BLaER1 treated with 17β-estradiol and CSF1 and Interleukin-3, amounts not matched to agents 10 nM and 100 nM (cell line): ENCODE results near the gene ANO2.

Experiments used
- H3K27ac ChIP-seq, 11 experiments: shearing (Covaris generic); formaldehyde crosslinking; 2 replicates each; pipeline ENCODE4 v1.8.1; 2022
- H3K27me3 ChIP-seq, 11 experiments: shearing (Covaris generic); formaldehyde crosslinking; 2 replicates each; pipeline ENCODE4 v1.8.1; 2022
- H3K36me3 ChIP-seq, 11 experiments: shearing (Covaris generic); formaldehyde crosslinking; 2 replicates each; pipeline ENCODE4 v1.8.1; 2022
- H3K4me1 ChIP-seq, 10 experiments: shearing (Covaris generic); formaldehyde crosslinking; 2 replicates each; pipeline ENCODE4 v1.8.1; 2022
- H3K4me2 ChIP-seq, 11 experiments: shearing (Covaris generic); formaldehyde crosslinking; 2 replicates each; pipeline ENCODE4 v1.8.1; 2022
- H3K4me3 ChIP-seq, 10 experiments: shearing (Covaris generic); formaldehyde crosslinking; 2 replicates each; pipeline ENCODE4 v1.8.1; 2022
- H3K9ac ChIP-seq, 11 experiments: shearing (Covaris generic); formaldehyde crosslinking; 2 replicates each; pipeline ENCODE4 v1.8.1; 2022
- H3K9me3 ChIP-seq, 11 experiments: shearing (Covaris generic); formaldehyde crosslinking; replicated peaks in 1 of 11; 2 replicates each; pipeline ENCODE4 v1.8.1; 2022
- H4K20me1 ChIP-seq, 11 experiments: shearing (Covaris generic); formaldehyde crosslinking; 2 replicates each; pipeline ENCODE4 v1.8.1; 2022
- Cebpa-rat ChIP-seq, 11 experiments: shearing (Covaris generic); IDR thresholded peaks; 2 replicates each; pipeline ENCODE4 v1.8.1; 2022

Gene ANO2

GRCh38 chr12:5871741-5872140, 73.3 kb downstream of the ANO2 start:
- Histone ChIP-seq H3K4me2 (no peak overlapping the region), H3K4me1 (peaks cover 0 to 9% (median 0%) of the 10 kb centered on the region in 10 experiments; a peak in 1 of 20 replicates), H3K27ac (no peak overlapping the region), H3K9ac (no peak overlapping the region), H3K36me3 (no peaks in the 10 kb centered on the region), H3K9me3 (no peaks in the 10 kb centered on the region), H3K4me3 (no peak overlapping the region), H3K27me3 (no peaks in the 10 kb centered on the region), H4K20me1 (no peaks in the 10 kb centered on the region; a peak in 1 of 22 replicates)
- no peak for TF ChIP-seq Cebpa-rat (IDR thresholded peaks at IDR 0.05)

GRCh38 chr12:5870183-5870582, 74.9 kb downstream of the ANO2 start:
- Histone ChIP-seq H3K4me2 (no peak overlapping the region), H3K36me3 (no peaks in the 10 kb centered on the region), H3K27me3 (no peaks in the 10 kb centered on the region), H3K27ac (no peak overlapping the region), H3K4me1 (peaks cover 0 to 9% (median 0%) of the 10 kb centered on the region in 10 experiments; a peak in 1 of 20 replicates), H3K9ac (no peak overlapping the region), H4K20me1 (no peaks in the 10 kb centered on the region; a peak in 1 of 22 replicates), H3K9me3 (no peaks in the 10 kb centered on the region), H3K4me3 (no peak overlapping the region)
- TF ChIP-seq Cebpa-rat (IDR thresholded peaks at IDR 0.05) = no peak

GRCh38 chr12:5868625-5869295, 76.3 kb downstream of the ANO2 start:
- no peak overlapping the region for H3K27ac ChIP-seq
- H3K9me3 ChIP-seq = no peaks in the 10 kb centered on the region
- no peak overlapping the region for H3K4me3 ChIP-seq
- H3K4me1 ChIP-seq = peaks cover 0 to 9% (median 0%) of the 10 kb centered on the region in 10 experiments; a peak in 1 of 20 replicates
- H3K36me3 ChIP-seq = no peaks in the 10 kb centered on the region
- no peak for TF ChIP-seq Cebpa-rat (IDR thresholded peaks at IDR 0.05)
- H3K9ac ChIP-seq = no peak overlapping the region
- H3K27me3 ChIP-seq = no peaks in the 10 kb centered on the region
- H3K4me2 ChIP-seq = no peak overlapping the region
- no peaks in the 10 kb centered on the region; a peak in 1 of 22 replicates for H4K20me1 ChIP-seq

- no peak overlapping the region for H3K4me3 ChIP-seq
- TF ChIP-seq Cebpa-rat (IDR thresholded peaks at IDR 0.05) = no peak
- H3K4me1 ChIP-seq = no peaks in the 10 kb centered on the region
- no peaks in the 10 kb centered on the region for H3K9me3 ChIP-seq
- H3K27ac ChIP-seq = no peak overlapping the region
- H3K9ac ChIP-seq = no peak overlapping the region
- H3K36me3 ChIP-seq = no peaks in the 10 kb centered on the region
- no peak overlapping the region for H3K4me2 ChIP-seq
- no peaks in the 10 kb centered on the region for H3K27me3 ChIP-seq
- no peaks in the 10 kb centered on the region for H4K20me1 ChIP-seq
Observed at GRCh38 chr12:5865397-5865796, 79.7 kb downstream of the ANO2 start.

- Histone ChIP-seq H3K9me3 (no peaks in the 10 kb centered on the region), H3K4me2 (no peak overlapping the region), H3K4me3 (no peak overlapping the region), H3K27me3 (no peaks in the 10 kb centered on the region), H3K36me3 (no peaks in the 10 kb centered on the region), H3K9ac (no peak overlapping the region), H3K27ac (no peak overlapping the region), H3K4me1 (no peaks in the 10 kb centered on the region), H4K20me1 (no peaks in the 10 kb centered on the region)
- TF ChIP-seq Cebpa-rat (IDR thresholded peaks at IDR 0.05) = no peak
Observed at GRCh38 chr12:5864972-5865371, 80.1 kb downstream of the ANO2 start.

GRCh38 chr12:5864301-5864700, 80.8 kb downstream of the ANO2 start:
- H3K4me3 ChIP-seq = no peak overlapping the region
- no peaks in the 10 kb centered on the region for H3K9me3 ChIP-seq
- no peaks in the 10 kb centered on the region for H3K4me1 ChIP-seq
- no peaks in the 10 kb centered on the region for H3K27me3 ChIP-seq
- no peak overlapping the region for H3K9ac ChIP-seq
- H4K20me1 ChIP-seq = no peaks in the 10 kb centered on the region
- TF ChIP-seq Cebpa-rat (IDR thresholded peaks at IDR 0.05) = no peak
- no peaks in the 10 kb centered on the region for H3K36me3 ChIP-seq
- H3K27ac ChIP-seq = no peak overlapping the region
- H3K4me2 ChIP-seq = no peak overlapping the region

- H4K20me1 ChIP-seq = no peaks in the 10 kb centered on the region
- no peak overlapping the region for H3K4me2 ChIP-seq
- no peak overlapping the region for H3K9ac ChIP-seq
- TF ChIP-seq Cebpa-rat (IDR thresholded peaks at IDR 0.05) = no peak
- H3K27ac ChIP-seq = no peak overlapping the region
- no peaks in the 10 kb centered on the region for H3K4me1 ChIP-seq
- H3K4me3 ChIP-seq = no peak overlapping the region
- H3K9me3 ChIP-seq = no peaks in the 10 kb centered on the region
- no peaks in the 10 kb centered on the region for H3K27me3 ChIP-seq
- no peaks in the 10 kb centered on the region for H3K36me3 ChIP-seq
Observed at GRCh38 chr12:5861416-5861815, 83.6 kb downstream of the ANO2 start.

- Histone ChIP-seq H3K4me3 (no peak overlapping the region), H3K9ac (no peak overlapping the region), H3K4me2 (no peak overlapping the region), H3K27ac (no peak overlapping the region), H3K36me3 (no peaks in the 10 kb centered on the region), H3K27me3 (no peaks in the 10 kb centered on the region), H3K4me1 (no peaks in the 10 kb centered on the region), H3K9me3 (no peaks in the 10 kb centered on the region), H4K20me1 (no peaks in the 10 kb centered on the region)
- no peak for TF ChIP-seq Cebpa-rat (IDR thresholded peaks at IDR 0.05)
Observed at GRCh38 chr12:5856692-5857091, 88.4 kb downstream of the ANO2 start.

GRCh38 chr12:5846950-5847349, 98.1 kb downstream of the ANO2 start:
- Histone ChIP-seq H3K4me2 (no peak overlapping the region), H3K9ac (no peak overlapping the region), H4K20me1 (no peaks in the 10 kb centered on the region), H3K27ac (no peak overlapping the region), H3K27me3 (no peaks in the 10 kb centered on the region), H3K4me1 (no peaks in the 10 kb centered on the region), H3K4me3 (no peak overlapping the region), H3K36me3 (no peaks in the 10 kb centered on the region), H3K9me3 (peaks cover 0 to 9% (median 0%) of the 10 kb centered on the region in 11 experiments; a peak in 3 of 22 replicates)
- no peak for TF ChIP-seq Cebpa-rat (IDR thresholded peaks at IDR 0.05)

- H3K36me3 ChIP-seq = no peaks in the 10 kb centered on the region
- no peaks in the 10 kb centered on the region for H3K4me1 ChIP-seq
- no peak overlapping the region for H3K4me2 ChIP-seq
- H3K9ac ChIP-seq = no peak overlapping the region
- no peaks in the 10 kb centered on the region for H3K9me3 ChIP-seq
- no peak overlapping the region for H3K4me3 ChIP-seq
- H3K27ac ChIP-seq = no peak overlapping the region
- TF ChIP-seq Cebpa-rat (IDR thresholded peaks at IDR 0.05) = no peak
- no peaks in the 10 kb centered on the region for H3K27me3 ChIP-seq
- H4K20me1 ChIP-seq = no peaks in the 10 kb centered on the region
Observed at GRCh38 chr12:5840944-5841343, 104.1 kb downstream of the ANO2 start.
